NCI-H2227 treated with DMSO at 0.1 percent for 48 hours (cell line): ENCODE measurements around the gene NDUFB6.
"Not testable (repeated sequence)": the region's sequence is repeated elsewhere in the genome, so short reads cannot be mapped to it uniquely, and the experiment has no call there.

Source experiments
- DNase-seq: peaks from one replicate; lab custom pipeline; 2025; lab: John Stamatoyannopoulos, UW

Gene NDUFB6

GRCh38 chr9:32572900-32573523 lies at the start of gene NDUFB6:
NDUFB6 (minus strand) TSS chr9:32573159; CDS start chr9:32573060, 99 bp downstream.
- peak; percentile 89 for DNase-seq

GRCh38 chr9:32618261-32618660 lies 45.3 kb upstream of the NDUFB6 start:
- DNase-seq: no peak

GRCh38 chr9:32606811-32607210 lies 33.9 kb upstream of the NDUFB6 start:
- DNase-seq: no peak

GRCh38 chr9:32603914-32604852 lies 31.2 kb upstream of the NDUFB6 start:
- DNase-seq: no peak

- DNase-seq: not testable (repeated sequence)
Observed at GRCh38 chr9:32599021-32599420, 26.1 kb upstream of the NDUFB6 start.

GRCh38 chr9:32596936-32597335 lies 24.0 kb upstream of the NDUFB6 start:
- no peak for DNase-seq

- no peak for DNase-seq
Observed at GRCh38 chr9:32596096-32596865, 23.3 kb upstream of the NDUFB6 start.

GRCh38 chr9:32590898-32591297 lies 17.9 kb upstream of the NDUFB6 start:
- DNase-seq: no peak

GRCh38 chr9:32590476-32590875 lies 17.5 kb upstream of the NDUFB6 start:
- DNase-seq: no peak

- no peak for DNase-seq
Observed at GRCh38 chr9:32589083-32589723, 16.2 kb upstream of the NDUFB6 start.

GRCh38 chr9:32587901-32588300 lies 14.9 kb upstream of the NDUFB6 start:
- no peak for DNase-seq

GRCh38 chr9:32584784-32585183 lies 11.8 kb upstream of the NDUFB6 start:
- DNase-seq: no peak

- DNase-seq: no peak
Observed at GRCh38 chr9:32581512-32582143, 8.7 kb upstream of the NDUFB6 start.

GRCh38 chr9:32580631-32581300 lies 7.8 kb upstream of the NDUFB6 start:
- DNase-seq: no peak

GRCh38 chr9:32579706-32580331 lies 6.9 kb upstream of the NDUFB6 start:
- peak; percentile 6 for DNase-seq

GRCh38 chr9:32578976-32579375 lies 6.0 kb upstream of the NDUFB6 start:
- DNase-seq: no peak

GRCh38 chr9:32577316-32577715 lies 4.4 kb upstream of the NDUFB6 start:
- no peak for DNase-seq

GRCh38 chr9:32574858-32575257 lies 1.9 kb upstream of the NDUFB6 start:
- DNase-seq: no peak

- no peak for DNase-seq
Observed at GRCh38 chr9:32573821-32574220, 862 bp upstream of the NDUFB6 start.
